ENCODE measurements around the gene WFDC11.
"Not testable (repeated sequence)": the region's sequence is repeated elsewhere in the genome, so short reads cannot be mapped to it uniquely, and the experiment has no call there.

- TF ChIP-seq, protein P1, sequence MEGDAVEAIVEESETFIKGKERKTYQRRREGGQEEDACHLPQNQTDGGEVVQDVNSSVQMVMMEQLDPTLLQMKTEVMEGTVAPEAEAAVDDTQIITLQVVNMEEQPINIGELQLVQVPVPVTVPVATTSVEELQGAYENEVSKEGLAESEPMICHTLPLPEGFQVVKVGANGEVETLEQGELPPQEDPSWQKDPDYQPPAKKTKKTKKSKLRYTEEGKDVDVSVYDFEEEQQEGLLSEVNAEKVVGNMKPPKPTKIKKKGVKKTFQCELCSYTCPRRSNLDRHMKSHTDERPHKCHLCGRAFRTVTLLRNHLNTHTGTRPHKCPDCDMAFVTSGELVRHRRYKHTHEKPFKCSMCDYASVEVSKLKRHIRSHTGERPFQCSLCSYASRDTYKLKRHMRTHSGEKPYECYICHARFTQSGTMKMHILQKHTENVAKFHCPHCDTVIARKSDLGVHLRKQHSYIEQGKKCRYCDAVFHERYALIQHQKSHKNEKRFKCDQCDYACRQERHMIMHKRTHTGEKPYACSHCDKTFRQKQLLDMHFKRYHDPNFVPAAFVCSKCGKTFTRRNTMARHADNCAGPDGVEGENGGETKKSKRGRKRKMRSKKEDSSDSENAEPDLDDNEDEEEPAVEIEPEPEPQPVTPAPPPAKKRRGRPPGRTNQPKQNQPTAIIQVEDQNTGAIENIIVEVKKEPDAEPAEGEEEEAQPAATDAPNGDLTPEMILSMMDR (IDR thresholded peaks at IDR 0.05; ENCODE audit: borderline replicate concordance, extremely low read depth, low read length, poor library complexity, severe bottlenecking): not testable (repeated sequence)
- TF ChIP-seq EZH2 (IDR thresholded peaks at IDR 0.05; ENCODE audit: borderline replicate concordance, low read depth, low read length, severe bottlenecking): not testable (repeated sequence)
Observed at GRCh38 chr20:45651726-45652125, 18.3 kb downstream of the WFDC11 start.
